Fibroblast of the conjunctiva (primary cell): ENCODE measurements around the gene PTPRD.
A peak's percentile ranks its signal among the peaks of the same experiment; 100 is the strongest.

ENCODE experiments used
- DNase-seq: peaks from one replicate; pipeline ENCODE4 v3.0.0-alpha.2; 2010; ENCODE audit warnings: low read depth

PTPRD gene

DNA sequence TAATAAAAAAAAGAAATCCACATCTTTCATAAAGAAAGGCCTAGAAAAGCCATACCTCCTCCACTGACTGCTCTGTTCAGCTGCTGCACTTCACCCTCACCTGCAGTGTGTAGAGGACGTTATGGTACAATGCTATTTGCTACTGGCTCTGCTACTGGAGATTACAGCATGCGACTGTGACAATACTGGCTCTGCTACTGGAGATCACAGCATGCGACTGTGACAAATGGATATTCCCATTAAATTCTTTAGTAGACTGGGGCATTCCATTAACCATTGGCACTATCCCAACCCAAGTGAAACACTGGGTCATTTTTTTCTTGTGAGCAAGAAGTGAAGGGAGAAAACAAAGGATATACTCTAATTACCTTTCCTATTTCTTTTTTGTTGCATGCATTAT, 1749.7 kb downstream of the PTPRD start:
- no peak for DNase-seq

- peak; percentile 48 for DNase-seq
Observed at GRCh38 chr9:8860925-8861324, 1751.9 kb downstream of the PTPRD start.

- no peak for DNase-seq
Observed at GRCh38 chr9:8860086-8860485, 1752.7 kb downstream of the PTPRD start.

- no peak for DNase-seq
Observed at GRCh38 chr9:8859416-8859815, 1753.4 kb downstream of the PTPRD start.

- no peak for DNase-seq
Observed at GRCh38 chr9:8858596-8859161, 1754.1 kb downstream of the PTPRD start.

GRCh38 chr9:8857926-8858595, 1754.7 kb downstream of the PTPRD start:
- no peak for DNase-seq

DNA sequence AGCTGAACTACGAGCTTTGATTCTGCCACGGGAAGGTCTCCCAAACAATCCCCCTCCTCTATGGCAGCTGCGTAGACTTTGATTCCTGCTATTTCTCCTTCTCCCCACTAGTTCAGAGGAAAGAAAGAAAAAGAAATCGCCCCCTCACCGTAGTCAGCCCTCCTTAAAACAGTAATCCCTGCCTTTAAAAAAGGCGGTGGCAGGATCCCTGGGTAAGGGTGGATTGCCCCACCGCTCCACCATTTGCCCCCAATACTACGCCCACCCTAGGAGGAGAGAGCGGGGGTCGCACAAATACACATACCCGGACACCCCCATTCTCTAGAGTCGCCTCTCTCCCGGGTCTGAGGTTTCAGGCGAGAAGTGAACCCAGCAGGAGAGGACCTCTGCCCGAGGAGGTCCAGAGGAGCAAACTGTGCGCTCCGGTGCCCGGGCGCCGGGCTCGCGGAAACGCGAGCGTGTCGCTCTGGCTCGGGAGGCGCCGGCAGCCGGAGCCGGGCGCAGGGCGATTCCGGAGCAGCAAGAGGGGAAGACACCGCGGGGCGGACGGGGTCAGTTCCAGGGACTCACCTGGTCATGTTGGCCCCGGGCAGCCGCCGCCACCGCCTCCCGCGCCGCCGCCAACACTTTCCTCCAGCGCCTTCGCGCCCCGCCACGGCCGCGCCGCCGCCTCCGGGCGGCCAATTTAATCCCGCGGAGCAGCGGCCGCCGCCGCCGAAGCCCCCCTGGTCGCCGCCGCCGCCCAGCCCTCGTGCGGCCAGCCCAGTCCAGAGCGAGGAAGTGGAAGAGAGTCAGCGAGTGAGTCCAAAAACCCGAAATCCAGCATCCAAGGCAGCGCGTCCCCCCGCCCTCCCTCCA, 1755.5 kb downstream of the PTPRD start:
- DNase-seq: no peak

GRCh38 chr9:8856396-8857067, 1756.3 kb downstream of the PTPRD start:
- no peak for DNase-seq

DNA sequence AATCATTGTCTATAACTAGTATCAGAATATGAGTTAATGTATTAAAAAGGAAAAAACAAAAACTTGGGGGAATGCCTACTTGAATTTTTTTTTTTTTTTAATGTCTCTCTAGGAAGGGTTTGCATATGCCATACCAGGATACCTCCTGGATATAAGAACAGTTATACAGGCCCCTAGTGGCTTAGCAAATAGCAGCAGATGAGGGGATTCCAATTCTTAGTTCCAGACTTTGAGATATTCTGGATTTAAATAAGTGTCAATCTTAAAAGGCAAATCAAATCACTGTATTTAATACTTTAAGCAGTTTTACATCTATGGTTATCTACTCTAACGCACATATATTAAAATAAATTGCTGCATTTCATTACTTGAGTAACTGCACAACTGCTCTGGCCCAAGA, 1757.8 kb downstream of the PTPRD start:
- DNase-seq: peak; percentile 45

DNA sequence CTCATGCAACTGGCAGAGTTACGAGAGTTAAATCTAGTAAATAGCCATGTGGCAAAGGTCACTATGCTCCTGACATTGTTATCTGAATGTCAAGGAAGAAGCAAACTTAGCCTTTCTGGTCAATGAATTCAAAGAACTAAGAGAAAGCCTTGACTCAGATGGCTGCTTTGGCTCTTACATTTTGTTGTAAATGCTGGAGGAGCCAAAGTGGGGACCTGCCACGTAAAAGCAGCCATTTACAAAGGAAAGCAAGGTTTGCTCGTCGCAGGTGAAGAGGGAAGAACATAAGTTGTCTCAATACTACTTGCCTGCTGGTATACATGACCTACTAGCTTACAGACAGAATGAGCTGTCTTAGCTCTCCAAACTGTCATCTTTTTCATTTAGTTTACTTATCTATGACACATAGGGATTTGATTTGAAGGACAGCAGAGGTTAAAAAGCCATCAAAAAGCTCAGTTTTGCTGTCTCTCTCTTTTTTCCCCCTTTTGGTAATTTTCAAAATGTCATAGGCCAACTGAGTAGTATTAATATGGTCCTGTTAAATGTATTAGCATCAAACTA, 1760.4 kb downstream of the PTPRD start:
- DNase-seq: no peak

DNA sequence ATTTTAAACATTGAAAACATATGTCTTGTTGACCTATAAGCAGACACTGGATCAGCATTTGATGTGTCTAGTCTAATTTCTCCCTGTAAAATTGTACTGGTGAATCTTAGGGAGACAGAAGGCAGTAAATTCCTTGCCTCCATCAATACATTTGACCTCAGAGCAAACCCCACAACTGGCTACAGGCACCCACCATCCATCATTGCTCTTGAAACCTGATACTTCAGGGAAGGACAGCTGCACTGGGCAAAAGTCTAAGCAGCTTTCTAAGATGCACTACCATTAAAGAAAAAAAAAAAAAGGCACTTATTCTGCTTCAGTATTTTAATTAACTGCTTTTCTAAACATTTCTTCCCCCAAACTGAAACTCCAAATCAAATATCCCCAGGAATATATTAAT, 1761.9 kb downstream of the PTPRD start:
- no peak for DNase-seq

- no peak for DNase-seq
Observed at GRCh38 chr9:8845808-8846207, 1767.0 kb downstream of the PTPRD start.

- DNase-seq: no peak
Observed at GRCh38 chr9:8845376-8845775, 1767.4 kb downstream of the PTPRD start.

DNA sequence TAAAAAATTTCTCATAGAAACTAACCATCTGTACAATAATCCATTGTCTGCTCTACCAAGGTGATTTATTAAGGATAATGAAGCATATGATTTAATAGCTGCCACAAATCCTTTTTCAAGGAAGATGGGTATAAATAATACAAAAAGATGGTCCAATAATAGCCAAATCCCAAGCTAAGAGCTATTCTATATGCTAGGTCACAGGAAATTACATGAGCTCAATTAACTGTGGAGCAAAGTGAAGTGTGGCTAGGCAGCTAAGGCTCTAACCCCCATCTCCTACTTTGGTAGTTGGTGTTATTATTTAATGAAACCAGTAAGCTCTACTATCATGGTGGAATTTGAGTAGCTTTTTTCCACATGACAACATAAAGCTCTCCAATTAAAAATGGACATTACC, 1768.3 kb downstream of the PTPRD start:
- no peak for DNase-seq

DNA sequence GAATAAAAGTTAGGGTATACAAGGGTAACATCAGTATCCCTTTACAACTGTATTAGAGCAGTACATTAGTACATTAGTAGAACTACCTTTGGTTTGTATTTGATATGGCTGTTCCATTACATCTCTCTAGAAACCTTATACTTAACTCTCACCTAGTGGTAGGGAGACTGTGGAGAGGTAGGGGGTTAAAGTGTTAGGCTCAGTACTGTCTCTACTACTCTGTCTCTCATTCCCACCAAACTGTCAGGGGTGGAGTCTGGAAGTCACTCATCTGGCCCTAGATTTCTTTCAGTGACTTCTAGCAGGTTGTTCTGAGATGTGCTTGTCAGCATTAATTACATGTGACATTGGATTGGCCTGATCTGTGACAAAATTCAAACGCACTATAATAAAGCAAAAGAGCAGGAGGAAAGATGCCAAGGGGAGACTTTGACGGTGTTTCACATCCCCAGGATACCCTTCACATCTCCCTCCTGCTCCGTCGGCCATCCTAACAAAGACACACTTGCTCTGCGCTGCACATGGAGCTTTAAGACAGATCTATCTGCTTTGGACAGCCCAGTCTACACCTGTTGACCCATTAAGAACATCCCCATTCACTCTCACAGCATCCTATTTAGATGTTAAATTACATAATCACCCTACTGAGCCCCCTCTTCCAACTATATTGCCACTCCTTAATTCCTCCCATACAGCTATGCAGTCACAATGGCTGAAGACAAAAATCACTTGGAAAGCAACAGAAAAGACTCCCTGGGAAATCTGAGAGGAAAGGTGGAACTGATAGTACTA, 1770.2 kb downstream of the PTPRD start:
- DNase-seq: no peak

- no peak for DNase-seq
Observed at GRCh38 chr9:8838136-8838535, 1774.7 kb downstream of the PTPRD start.

- no peak for DNase-seq
Observed at GRCh38 chr9:8835291-8835690, 1777.5 kb downstream of the PTPRD start.

DNA sequence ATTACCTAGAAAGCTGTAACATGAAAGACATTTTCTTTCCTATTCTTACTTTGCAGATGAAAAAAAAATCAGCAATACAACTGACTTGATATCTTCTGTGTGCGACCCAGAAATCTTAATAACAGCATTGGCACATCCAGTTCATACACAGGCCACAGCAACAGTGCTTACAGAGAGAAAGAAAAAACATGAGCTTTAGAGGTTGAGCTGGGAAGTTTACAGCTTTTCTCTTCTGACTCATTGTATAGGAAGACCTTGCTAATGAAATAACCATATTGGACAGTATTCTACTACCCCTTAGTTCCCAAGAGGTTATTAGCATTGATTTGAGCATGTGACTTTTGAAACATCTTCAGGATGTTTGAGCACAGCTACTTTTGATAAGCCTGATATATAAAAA, 1779.8 kb downstream of the PTPRD start:
- DNase-seq: no peak

DNA sequence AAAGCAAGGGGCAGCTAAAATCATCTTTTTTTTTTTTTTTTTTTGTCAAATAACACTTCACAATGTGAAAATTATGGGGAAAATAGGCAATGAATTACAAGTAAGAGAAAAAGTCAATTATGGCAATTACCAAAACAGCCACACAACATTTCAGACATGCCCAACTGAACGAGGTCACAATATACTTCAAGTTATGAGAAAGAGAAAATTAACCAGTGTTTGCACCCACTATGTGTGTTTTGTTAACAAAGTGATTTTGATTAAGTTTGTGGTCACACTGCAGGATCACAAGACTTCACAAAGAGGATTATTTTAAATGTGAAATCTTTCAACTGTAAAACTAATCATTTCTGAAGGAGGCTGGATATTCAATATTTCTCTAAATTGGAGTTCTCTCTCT, 1780.4 kb downstream of the PTPRD start:
- no peak for DNase-seq

DNA sequence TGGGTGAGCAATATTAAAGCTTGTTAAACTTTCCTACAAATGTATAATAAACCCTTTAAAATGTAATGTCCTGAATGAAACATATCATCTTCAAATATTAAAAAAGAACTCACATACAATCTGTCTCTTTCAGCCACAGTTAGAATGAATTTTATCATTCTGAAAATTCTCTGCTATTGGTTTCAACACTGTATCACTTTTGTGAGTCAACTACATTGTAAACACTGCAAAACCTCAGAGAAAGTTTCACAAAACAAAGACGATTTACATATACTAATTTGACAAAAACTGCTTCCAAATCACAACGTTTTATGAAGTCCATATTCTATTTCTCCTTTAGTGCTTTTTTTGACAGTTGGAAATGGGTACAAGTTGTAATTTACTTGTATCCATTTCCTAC, 1781.2 kb downstream of the PTPRD start:
- no peak for DNase-seq

GRCh38 chr9:8826281-8826680, 1786.5 kb downstream of the PTPRD start:
- no peak for DNase-seq
